NCI-H2081 (cell line): Measurements from ENCODE around the gene ATP6V1G1.
"Not testable (repeated sequence)": the region's sequence is repeated elsewhere in the genome, so short reads cannot be mapped to it uniquely, and the experiment has no call there.

Experiments used
- DNase-seq, 2 experiments: peaks; one replicate each; lab custom pipeline; 2025; lab: John Stamatoyannopoulos, UW

Gene ATP6V1G1

DNA sequence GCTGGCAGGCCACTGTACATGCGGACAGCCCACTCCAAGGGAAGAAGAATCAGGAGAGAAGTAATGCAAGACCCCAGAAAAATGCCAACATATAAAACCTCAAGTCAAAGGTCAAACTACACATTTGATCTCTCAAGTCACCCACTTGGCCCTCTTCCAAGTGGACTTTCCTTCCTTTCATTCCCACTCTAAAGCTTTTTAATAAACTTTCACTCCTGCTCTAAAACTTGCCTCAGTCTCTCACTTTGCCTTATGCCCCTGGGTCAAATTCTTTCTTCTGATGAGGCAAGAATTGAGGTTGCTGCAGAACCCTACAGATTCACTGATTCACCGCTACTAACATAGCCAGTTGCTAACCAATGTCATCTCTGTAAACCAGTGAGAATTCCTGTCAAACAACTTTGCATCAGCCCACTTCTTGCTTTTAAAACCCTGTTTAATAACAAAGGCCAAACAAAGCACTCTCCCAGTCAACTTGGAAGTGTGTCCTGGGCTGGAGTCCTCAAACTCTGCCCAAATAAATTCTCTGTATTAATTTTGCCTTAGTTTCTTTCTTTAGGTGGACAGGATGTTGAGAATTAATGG is 6.9 kb upstream of the ATP6V1G1 start:
- DNase-seq: no peak

DNA sequence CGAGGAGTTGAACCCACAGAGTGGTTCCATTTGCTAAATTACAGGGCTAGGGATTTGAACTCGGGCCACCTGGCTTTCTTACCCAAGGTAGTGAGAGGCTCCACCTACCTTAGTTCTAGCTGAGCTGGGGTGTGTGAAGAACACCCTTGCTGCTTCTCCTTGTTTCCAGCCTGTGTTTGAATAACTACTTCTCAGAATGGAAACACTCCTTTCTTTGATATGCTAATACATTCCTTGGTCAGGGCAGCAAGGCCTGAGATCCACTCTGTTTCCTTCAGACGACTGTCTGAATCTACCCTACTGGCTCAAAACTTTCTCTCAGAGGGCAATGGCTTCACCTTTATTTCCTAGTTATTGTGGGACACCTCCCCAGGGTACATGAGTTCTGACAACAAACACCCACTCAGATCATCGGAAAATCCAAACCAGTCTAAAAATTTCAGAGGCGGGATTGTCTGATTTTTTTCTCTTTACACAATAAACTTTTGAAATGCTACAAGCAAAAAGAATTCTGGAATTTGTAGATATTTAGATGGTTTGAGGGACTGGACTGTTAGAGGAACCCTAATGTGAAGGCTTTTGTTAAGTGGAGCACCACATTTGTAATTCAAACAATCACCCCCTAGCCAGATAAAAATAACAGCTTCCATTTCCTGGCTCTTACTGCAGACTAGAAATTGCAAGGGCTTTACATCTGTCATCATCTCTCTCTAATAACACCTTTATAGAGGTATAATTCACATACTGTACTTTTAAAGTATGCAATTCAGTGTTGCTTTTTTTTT is 4.0 kb upstream of the ATP6V1G1 start:
- no peak for DNase-seq

DNA sequence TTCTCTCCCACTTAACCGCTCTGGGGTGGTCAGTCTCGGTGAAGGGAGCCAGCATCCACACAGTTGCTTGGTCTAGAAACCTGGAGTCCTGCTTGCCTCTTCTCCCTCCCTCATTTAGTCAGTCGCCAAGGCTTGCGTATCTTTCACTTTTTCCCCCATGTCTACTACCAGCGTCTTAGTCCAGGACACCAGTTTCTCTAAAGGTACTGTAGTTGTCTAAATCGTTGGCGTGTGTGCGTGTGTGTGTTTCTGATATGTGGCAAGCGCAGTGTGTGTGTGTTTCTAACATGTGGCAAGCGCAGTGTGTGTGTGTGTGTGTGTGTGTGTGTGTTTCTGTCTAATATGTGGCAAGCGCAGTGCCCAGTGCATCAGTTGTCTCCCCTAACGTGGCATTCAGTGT is 641 bp downstream of the ATP6V1G1 start:
- no peak for DNase-seq

DNA sequence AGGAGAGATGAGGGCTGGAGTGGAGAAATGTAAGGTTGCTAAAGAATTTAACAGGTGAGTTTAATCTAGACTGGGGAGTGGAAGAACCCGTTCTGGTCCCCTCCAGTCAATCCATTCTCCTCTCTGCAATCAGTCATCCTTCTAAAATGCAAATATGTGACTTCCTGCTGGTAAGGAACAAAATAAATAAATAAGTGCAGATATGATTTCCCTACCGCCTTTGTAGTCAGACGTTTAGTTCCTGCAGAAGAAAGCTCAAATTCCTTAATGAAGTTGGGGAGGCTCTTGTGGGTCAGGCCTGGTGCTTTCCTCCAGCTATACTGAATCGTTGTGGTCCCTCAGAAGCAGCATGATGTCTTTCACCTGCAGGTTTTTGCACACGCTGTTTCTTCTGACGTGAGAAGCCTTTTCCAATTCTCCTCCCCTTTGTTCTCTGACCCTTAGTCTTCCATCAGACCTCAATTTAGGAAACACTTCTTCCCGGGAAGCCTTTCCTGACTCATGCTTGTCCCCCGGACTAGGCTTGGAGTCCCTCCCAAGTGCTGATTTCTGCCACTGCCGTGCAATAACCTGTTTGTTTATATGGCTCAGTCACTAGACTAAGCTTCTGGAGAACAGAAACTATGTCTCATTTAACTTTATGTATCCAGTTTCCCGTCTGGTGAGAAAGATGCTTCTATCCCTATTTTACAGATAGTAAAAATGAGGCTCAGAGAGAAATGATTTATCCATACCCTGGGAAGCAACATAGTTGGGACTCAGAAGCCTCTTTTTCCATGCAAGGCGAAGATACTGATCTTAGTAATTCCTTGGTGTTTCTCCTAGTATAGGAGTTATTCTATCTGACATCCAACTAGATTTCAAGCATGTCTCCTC is 1.3 kb downstream of the ATP6V1G1 start:
- no peak for DNase-seq

DNA sequence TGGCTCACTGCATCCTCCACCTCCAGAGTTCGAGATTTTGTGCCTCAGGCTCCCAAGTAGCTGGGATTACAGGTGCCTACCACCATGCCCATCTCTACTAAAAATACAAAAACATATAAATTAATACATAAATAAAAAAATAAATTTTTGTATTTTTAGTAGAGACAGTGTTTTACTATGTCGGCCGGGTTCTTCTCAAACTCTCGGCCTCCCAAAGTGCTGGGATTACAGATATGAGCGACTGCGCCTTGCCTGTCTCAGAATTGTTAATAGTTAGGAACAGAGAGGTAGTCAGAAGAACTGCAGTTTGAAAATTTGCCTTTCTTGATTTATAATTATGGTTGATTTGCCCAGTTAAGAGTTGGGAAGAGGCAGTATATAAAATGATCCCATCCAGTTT is 2.8 kb downstream of the ATP6V1G1 start:
- DNase-seq: no peak

DNA sequence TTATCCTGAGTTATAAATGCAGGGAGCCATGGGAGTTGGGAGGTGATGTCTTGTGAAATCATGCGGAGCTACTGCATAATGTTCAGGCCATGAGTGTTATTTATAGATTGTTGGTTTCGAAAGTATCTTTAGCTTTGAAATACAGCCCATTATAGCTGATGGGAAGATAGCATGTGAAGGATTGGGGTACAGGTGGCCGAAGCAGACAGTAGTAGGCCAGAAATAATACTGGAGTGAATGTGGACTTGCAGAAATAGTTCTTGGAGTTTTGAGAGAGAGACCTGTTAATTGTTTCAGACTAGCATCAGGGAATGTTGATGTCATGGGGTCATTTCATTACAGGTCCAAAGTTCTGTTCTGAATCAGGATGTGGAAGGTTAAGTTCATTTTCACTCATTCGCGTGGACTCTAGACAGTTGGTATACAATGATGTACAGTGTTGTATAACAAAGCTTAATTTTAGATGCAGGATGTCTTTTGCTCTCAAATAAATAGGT is 3.8 kb downstream of the ATP6V1G1 start:
- DNase-seq: no peak

DNA sequence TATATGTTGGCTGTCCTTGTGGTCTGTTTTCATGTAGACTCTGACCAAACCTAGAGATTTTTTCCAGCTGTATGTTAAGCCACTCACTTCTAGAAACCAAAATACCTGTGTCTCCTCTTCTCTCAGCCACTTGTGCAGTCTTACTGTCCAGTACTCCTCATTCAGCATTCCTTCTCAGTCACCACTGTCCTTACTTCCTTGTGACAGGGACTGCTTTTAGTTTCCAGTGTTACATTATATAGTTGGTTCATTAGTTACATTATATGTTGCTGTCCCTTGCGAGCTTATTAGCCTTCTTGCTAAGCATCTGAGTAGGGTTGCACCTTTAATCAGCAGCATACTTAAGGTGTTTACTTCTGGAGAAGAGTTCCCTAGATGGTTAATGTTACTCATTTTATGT is 4.3 kb downstream of the ATP6V1G1 start:
- DNase-seq: no peak

DNA sequence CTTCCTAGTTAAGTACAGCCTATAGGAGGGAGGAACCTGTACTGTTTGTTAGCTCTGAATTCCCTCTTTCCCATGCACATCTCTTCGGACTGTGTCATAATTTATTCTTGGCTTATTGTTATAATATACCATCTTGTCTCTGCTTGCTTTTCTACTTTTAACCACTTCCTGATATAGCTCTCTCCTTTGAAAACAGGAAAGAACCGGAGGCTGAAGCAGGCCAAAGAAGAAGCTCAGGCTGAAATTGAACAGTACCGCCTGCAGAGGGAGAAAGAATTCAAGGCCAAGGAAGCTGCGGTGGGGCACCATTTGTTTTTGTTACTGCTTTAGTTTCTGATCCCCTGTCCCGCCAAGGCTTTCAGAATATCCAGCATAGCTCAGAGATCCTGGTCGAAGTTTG is 4.8 kb downstream of the ATP6V1G1 start:
- no peak for DNase-seq

DNA sequence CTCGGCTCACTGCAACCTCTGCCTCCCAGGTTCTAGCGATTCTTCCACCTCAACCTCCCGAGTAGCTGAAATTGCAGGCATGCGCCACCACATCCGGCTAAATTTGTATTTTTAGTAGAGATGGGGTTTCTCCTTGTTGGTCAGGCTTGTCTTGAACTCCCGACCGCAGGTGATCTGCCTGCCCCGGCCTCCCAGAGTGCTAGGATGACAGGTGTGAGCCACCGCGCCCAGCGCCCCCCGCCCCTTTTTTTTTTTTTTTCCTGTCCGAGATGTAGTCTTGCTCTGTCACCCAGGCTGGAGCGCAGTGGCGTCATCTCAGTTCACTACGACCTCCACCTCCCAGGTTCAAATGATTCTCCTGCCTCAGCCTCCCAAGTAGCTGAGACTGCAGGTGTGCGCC is 6.6 kb downstream of the ATP6V1G1 start:
- no peak for DNase-seq

DNA sequence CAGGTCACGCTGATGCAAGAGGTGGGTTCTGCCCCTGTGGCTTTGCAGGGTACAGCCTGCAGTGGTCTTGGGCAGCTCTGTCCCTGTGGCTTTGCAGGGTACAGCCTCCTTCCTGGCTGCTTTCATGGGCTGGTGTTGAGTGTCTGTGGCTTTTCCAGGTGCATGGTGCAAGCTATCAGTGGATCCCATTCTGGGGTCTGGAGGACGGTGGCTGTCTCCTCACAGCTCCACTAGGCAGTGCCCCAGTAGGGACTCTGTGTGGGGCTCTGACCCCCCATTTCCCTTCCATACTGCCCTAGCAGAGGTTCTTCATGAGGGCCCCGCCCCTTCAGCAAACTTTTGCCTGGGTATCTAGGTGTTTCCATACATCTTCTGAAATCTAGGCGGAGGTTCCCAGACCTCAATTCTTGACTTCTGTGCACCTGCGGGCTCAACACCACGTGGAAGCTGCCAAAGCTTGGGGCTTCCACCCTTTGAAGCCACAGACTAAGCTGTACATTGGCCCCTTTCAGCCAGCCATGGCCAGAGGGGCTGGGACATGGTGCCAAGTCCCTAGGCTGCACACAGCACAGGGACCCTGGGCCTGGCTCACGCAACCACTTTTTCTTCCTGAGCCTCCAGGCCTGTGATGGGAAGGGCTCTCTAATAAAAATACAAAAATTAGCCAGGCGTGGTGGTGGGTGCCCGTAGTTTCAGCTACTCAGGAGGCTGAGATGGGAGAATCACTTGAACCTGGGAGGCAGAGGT is 13.1 kb downstream of the ATP6V1G1 start:
- not testable (repeated sequence) for DNase-seq

DNA sequence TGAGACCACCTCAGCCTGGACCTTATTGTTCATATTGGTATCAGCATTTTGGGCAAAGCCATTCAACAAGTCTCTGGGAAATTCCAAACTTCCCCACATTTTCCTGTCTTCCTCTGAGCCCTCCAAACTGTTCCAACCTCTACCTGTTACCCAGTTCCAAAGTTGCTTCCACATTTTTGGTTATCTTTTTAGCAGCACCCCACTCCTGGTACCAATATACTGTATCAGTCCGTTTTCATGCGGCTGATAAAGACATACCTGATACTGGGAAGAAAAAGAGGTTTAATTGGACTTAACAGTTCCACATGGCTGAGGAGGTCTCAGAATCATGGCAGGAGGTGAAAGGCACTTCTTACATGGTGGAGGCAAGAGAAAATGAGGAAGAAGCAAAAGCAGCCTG is 14.2 kb downstream of the ATP6V1G1 start:
- DNase-seq: not testable (repeated sequence)

DNA sequence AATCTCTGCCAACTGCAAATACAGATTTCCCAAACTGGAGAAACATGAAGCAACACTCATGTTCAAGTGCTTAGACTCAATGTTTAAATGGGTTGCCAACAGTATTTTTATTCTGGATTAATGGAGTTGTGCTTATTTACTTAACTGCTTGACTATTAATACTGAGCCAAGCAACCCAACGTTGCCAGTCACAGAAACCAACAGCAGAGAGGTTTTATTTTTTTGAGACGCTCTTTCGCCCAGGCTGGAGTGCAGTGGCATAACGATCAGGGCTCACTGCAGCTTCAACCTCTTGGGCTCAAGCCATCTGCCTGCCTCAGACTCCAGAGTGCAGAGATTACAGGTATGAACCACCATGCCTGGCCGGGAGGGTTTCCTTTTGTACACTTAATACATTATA is 15.1 kb downstream of the ATP6V1G1 start:
- no peak for DNase-seq

DNA sequence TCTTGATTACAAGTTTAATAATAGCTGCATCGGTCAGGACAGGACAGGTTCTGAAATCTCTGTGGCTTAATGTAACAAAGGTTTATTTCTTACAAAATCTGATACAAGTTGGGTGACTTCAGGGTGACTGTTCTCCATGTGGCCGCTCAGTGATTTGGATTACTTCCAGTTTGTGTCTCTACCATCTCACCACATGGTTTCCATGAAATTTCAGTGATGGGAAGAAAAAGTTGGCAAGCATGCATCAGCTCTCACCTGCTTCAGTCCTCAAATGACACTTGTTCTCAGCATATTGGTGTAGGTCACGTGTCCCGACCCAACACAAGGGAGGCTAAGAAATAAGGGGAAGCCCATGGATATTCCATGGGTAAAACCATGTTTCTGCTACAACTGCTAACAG is 15.7 kb downstream of the ATP6V1G1 start:
- DNase-seq: no peak

DNA sequence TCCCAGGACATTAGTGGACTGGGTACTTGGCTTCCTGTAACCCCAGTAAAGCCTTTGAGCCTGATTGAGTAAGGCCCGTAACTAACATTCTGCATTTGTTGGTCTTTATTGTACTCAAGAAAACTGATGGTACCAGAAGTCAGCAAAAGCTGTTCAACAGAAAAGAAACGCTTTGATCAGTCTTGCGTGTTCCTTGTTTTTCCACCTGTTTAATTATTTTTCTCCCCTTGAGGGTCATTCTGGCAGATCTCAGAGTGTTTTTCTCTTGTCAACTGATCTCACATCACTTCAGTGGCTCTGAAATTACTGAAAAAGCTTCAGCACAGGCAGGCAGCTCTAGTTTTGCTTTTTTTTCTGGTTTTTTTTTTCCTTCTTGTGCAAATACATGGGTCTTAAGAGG is 17.4 kb downstream of the ATP6V1G1 start:
- DNase-seq: no peak

DNA sequence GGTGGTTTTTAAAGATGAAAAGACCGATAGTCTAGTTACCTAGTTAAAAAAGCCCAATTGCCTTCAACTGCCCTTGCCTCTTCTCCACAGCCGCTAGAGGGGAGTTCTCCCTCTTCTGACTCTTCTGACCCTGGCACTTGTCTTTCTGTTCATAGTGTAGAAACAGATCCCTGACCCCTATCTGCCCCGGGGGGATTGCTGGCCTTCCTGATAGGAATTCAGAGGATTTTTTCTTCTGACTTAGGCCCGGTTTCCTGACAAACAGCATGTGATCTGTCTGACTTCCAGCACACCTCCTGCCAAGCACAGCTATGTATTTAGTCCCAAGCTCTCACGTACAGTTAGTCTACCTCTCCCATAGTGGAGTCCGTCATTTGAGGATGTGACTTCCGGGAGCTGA is 18.5 kb downstream of the ATP6V1G1 start:
- no peak for DNase-seq

DNA sequence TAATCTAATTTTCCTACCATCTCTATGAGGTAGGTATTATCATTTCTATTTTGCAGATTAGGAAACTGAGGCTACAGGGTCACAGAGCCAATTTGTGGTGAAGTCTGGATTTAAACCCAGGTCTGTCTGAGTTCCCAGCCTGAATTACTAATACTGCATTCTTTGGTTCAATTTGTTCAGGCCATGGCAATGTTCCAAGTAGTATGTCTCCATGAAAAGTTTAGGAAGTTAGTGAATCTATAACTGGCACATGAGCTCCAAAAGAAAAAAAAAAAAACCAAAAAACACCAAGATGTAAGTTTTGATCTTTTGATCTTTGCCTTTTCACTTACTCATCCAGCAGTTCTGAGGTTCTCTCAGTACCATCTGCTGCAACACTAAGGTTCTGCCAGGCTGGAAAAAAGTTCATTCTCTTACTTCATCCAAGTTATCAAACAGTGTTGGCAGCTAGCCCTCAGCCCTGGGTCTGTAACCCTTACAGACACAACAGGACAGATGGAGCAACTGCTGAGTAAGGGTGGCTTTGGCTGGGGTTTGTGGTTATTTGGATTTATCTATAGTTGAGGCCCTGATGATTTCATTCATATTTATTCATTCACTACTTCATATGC is 19.1 kb downstream of the ATP6V1G1 start:
- no peak for DNase-seq

DNA sequence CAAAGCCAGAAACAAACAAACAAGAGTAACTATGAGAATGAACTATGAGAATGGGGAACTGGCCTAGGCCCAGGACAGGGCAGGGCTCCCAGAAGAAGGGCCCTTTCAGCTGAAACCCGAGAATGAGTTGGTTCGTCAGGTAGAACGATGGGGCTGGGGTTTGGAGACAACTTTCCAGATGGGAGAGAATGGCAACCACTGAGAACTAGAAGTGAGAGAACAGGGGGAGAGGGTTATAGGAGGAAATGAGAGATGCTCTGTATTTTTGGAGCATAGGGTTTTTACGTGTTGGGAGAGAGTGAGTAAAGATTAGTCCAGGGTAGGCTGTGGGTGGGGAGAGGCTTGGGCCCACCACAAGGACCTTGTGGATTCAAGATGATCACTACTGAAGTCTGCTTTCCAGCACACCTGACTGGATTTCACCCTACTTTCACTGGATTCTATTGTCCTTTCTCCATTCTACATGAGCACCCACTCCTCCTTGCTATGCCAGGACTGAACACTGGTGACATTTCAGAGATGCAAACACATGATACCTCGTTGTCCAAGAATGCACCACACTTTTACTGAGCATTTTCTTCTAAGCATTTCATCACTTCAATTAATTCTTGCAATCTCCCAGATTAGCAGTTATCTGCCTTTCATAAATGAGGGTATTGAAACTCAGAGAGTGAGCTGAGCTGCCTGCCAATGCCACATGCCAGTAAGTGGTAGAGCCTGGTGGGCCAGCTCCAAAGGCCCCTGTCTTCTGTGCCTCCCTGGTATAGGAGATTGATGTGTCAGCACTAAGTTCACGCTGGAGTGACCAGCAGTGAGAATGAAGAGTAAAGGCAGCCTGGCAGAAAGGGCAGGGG is 20.3 kb downstream of the ATP6V1G1 start:
- DNase-seq: no peak

DNA sequence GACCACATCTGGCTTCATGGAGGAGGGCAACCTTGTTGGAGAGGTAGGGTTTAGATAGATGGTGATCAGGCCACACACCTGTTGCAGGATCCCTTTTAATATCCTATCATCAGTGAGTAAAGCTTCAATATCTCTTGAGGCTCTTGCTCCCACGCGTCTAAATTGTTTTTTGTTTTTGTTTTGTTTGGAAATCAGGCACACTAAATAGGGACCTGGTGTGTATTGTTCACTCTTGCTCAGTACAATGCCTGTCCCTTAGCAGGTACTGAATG is 20.9 kb downstream of the ATP6V1G1 start:
- no peak for DNase-seq

DNA sequence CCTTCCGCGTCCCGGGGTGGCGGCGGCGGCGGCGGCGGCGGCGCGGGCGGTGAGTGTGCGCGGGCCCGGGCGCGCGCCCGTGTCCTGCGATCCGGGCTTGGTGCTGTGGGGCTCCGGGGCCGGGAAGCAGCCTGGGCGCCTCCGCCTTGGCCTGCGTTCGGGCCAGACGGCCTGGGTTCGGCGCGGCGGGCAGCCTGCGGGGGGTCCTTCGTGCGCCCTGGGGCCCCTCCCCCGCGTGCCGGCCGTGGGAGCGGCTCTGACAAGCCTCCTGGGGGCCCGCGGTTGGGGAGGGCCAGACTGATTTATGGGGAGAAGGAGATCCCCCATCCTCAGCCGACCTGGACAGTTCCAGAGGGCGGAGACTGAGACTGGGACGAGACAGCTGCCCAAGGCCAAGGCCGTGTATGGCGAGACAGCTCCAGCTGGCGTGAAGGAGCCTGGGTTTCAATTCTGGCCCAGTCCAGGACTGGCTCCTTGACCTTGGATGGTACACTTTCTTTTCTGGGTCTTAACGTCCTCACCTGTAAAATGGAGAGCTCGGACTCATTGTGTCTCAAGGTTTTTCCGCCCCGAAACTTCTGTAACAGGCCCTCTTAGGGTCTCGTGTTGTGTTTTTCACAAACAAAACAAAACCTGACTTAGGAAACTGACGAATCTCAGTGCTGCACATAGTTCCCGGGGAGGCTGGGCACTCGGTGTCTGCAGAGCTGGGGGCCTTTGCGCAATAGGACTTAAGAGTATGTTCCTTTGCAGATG is 24.1 kb downstream of the ATP6V1G1 start:
- peak; percentile 48 to 50 for DNase-seq

DNA sequence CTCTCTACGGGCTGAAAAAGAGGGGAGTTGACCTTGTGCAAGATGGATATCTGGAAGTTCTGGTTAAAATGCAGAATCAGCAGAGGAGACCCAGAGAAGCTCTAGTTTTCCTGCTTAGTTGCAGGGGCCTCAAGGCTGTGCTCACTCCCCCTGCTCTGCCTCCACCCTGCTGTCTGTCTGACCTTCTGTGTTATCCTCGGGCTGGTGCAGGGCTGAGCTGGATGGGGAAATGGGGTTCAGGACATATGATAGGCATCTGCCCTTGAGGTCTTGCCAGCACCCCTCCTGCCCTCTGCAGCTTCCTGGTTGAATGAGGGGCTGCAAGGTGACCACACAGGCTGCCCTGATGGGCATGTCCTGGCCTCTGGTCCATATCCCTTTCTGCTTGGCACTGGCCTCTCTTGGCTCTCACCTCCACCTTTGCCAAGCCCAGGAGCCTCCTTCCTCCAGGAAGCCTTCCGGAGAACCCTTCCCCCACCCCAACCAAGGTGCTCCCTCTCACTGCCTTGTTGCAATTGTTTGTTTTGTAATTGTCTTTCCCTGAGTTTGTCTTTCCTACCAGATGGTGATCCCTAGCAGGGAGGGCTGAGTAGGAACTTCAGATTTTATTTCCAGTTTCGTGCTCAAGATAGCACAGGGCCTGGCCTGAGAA is 24.8 kb downstream of the ATP6V1G1 start:
- DNase-seq: peak in 1 of 2 experiments; percentile 28
